Transverse colon (tissue), 4 donors: ENCODE results near the gene CCDC50. TPM values are rescaled to one million over a fixed set of nuclear protein-coding genes. Genes with fewer than 3 reads are reported as not detected.

Experiments
- DNase-seq: peaks from one replicate; pipeline ENCODE4 v3.0.0-alpha.2; 2019
- H3K27ac ChIP-seq, 4 donors: fragments of 200-600 bp; sonication (generic); 2 replicates each; pipeline ENCODE4 v1.5.1; 2016 to 2018; ENCODE audit warnings: inconsistent platforms in 4 of 4
- H3K27me3 ChIP-seq: fragments of 200-600 bp; sonication (generic); 2 replicates; pipeline ENCODE4 v1.5.1; 2017; ENCODE audit warnings: inconsistent platforms
- H3K36me3 ChIP-seq, 4 donors: fragments of 200-600 bp; sonication (generic); 2 replicates each; pipeline ENCODE4 v1.5.1; 2017 to 2019; ENCODE audit warnings: inconsistent platforms in 4 of 4
- H3K4me1 ChIP-seq, 4 donors: fragments of 200-600 bp; sonication (generic); 2 replicates each; pipeline ENCODE4 v1.5.1; 2017 to 2020; ENCODE audit warnings: inconsistent platforms in 4 of 4
- H3K4me3 ChIP-seq, 4 donors: fragments of 200-600 bp; sonication (generic); 1 replicate in 1 of 4; 2 replicates in 3 of 4; pipeline versions ENCODE4 v1.5.1 to v1.6.1; 2017 to 2019; ENCODE audit warnings: inconsistent platforms in 4 of 4
- H3K9me3 ChIP-seq, 2 donors: fragments of 200-600 bp; sonication (generic); 2 replicates each; pipeline ENCODE4 v1.5.1; 2017 to 2019; ENCODE audit warnings: inconsistent platforms in 2 of 2
- CTCF ChIP-seq, 5 experiments: fragments of 200-600 bp in 3 of 5; fragments of 450-650 bp in 2 of 5; sonication (generic) in 3 of 5; IDR thresholded peaks; 1 replicate in 2 of 5; 2 replicates in 3 of 5; pipeline ENCODE4 v1.5.1; 2016 to 2017; ENCODE audit warnings: antibody characterized with exemption in 5 of 5, inconsistent platforms in 3 of 5, mild to moderate bottlenecking in 2 of 5, moderate library complexity in 1 of 5
- EP300 ChIP-seq: sonication (generic); formaldehyde crosslinking; IDR thresholded peaks from one replicate; pipeline ENCODE4 v1.6.1; 2017; ENCODE audit warnings: antibody characterized with exemption, low read depth
- POLR2A ChIP-seq: fragments of 450-650 bp; IDR thresholded peaks from one replicate; pipeline ENCODE4 v1.6.1; 2016; ENCODE audit warnings: antibody characterized with exemption, mild to moderate bottlenecking, moderate library complexity
- POLR2AphosphoS5 ChIP-seq, 3 donors: sonication (generic); formaldehyde crosslinking; IDR thresholded peaks; one replicate each; pipeline ENCODE4 v1.6.1; 2016; ENCODE audit warnings: antibody characterized with exemption in 3 of 3
- WGBS, 2 donors: methylation state at CpG; one replicate each; pipeline ENCODE4 v1.1.5; 2018; ENCODE audit warnings: low coverage in 1 of 2; 5-methylcytosine and 5-hydroxymethylcytosine counted together
- in situ Hi-C, 4 donors: fragments of 200-750 bp; cut with MboI; loops; one replicate each; pipeline versions ENCODE4 v1.15.0 to v1.15.1; 2017; ENCODE audit warnings: low sequenced_read_pairs in 3 of 4, low pct_ligation_motif_present in 1 of 4, low pct_unique_long_range_greater_than_20kb in 1 of 4
- intact Hi-C: fragments of 100-400 bp; cut with DNase I; formaldehyde crosslinking; loops from one replicate; pipeline ENCODE4 v1.15.1; 2023; ENCODE audit warnings: low total_unique reads
- total RNA-seq, 4 donors: library from RNA; depleted of rRNA; stranded (reverse); fragments of >200 nt; gene quantifications; one replicate each; pipeline ENCODE4 v1.1.0, GENCODE V29; 2016

The CCDC50 gene
- total RNA-seq, 4 donors from 2014 or later: 61.3 to 78.0 (median 69.5) TPM

GRCh38 chr3:191352014-191352413 is 22.8 kb downstream of the CCDC50 start:
- H3K4me1 ChIP-seq: peaks cover 34 to 67% (median 41%) of the 10 kb centered on the region in 4 donors
- WGBS, 2 donors: 66 to 80% methylated on average over 1 of the region's 1 CpG
- no peaks in the 10 kb centered on the region for H3K36me3 ChIP-seq
- H3K27me3 ChIP-seq: no peaks in the 10 kb centered on the region
- DNase-seq: no peak
- in situ Hi-C loops: no loop called here
- H3K4me3 ChIP-seq: no peak overlapping the region
- H3K27ac ChIP-seq: no peak overlapping the region
- TF ChIP-seq CTCF (IDR thresholded peaks at IDR 0.05) (no peak), EP300 (no peak), POLR2AphosphoS5 (IDR thresholded peaks at IDR 0.05) (no peak), POLR2A (no peak)
- intact Hi-C loops: no loop called here
- no peaks in the 10 kb centered on the region for H3K9me3 ChIP-seq

GRCh38 chr3:191353022-191353777 is 24.0 kb downstream of the CCDC50 start:
- H3K27ac ChIP-seq: peak overlapping the region in 3 of 4 donors; percentile 35 to 53 (median 50)
- H3K4me3 ChIP-seq: peak overlapping the region in 1 of 4 donors; percentile 0
- H3K36me3 ChIP-seq: peaks cover 0 to 1% (median 0%) of the 10 kb centered on the region in 4 donors
- 39 to 45% methylated on average over 4 to 7 of the region's 7 CpGs for WGBS, 2 donors
- H3K27me3 ChIP-seq: no peaks in the 10 kb centered on the region
- DNase-seq: no peak
- in situ Hi-C loops: no loop called here
- TF ChIP-seq EP300: no peak
- no peak for TF ChIP-seq CTCF (IDR thresholded peaks at IDR 0.05)
- TF ChIP-seq POLR2A: no peak
- TF ChIP-seq POLR2AphosphoS5 (IDR thresholded peaks at IDR 0.05): no peak
- no peaks in the 10 kb centered on the region for H3K9me3 ChIP-seq
- intact Hi-C loops: no loop called here
- H3K4me1 ChIP-seq: peaks cover 34 to 66% (median 42%) of the 10 kb centered on the region in 4 donors

- Histone ChIP-seq H3K4me3 (no peak overlapping the region), H3K36me3 (peaks cover 0 to 13% (median 0%) of the 10 kb centered on the region in 4 donors), H3K9me3 (no peaks in the 10 kb centered on the region), H3K27ac (no peak overlapping the region), H3K27me3 (no peaks in the 10 kb centered on the region), H3K4me1 (peaks cover 31 to 54% (median 41%) of the 10 kb centered on the region in 4 donors)
- intact Hi-C loops (no loop called here), in situ Hi-C loops (no loop called here)
- no peak for TF ChIP-seq CTCF (IDR thresholded peaks at IDR 0.05)
- no peak for TF ChIP-seq EP300
- no peak for TF ChIP-seq POLR2A
- no peak for TF ChIP-seq POLR2AphosphoS5 (IDR thresholded peaks at IDR 0.05)
- 80 to 89% methylated on average over 4 of the region's 4 CpGs for WGBS, 2 donors
- DNase-seq: no peak
Measured at GRCh38 chr3:191355406-191355805, 26.2 kb downstream of the CCDC50 start.

- H3K27me3 ChIP-seq: no peaks in the 10 kb centered on the region
- H3K36me3 ChIP-seq: peaks cover 0 to 23% (median 0%) of the 10 kb centered on the region in 4 donors
- intact Hi-C loops: no loop called here
- no peaks in the 10 kb centered on the region for H3K9me3 ChIP-seq
- H3K27ac ChIP-seq: peak overlapping the region in 3 of 4 donors; percentile 17 to 48 (median 28)
- WGBS, 2 donors: 48 to 56% methylated on average over 5 of the region's 5 CpGs
- in situ Hi-C loops: no loop called here
- no peak for DNase-seq
- no peak overlapping the region for H3K4me3 ChIP-seq
- no peak for TF ChIP-seq EP300
- TF ChIP-seq CTCF (IDR thresholded peaks at IDR 0.05): no peak
- no peak for TF ChIP-seq POLR2A
- no peak for TF ChIP-seq POLR2AphosphoS5 (IDR thresholded peaks at IDR 0.05)
- H3K4me1 ChIP-seq: peaks cover 28 to 41% (median 35%) of the 10 kb centered on the region in 4 donors
Measured at GRCh38 chr3:191356631-191357439, 27.6 kb downstream of the CCDC50 start.
